Gastroesophageal sphincter (tissue), 4 donors: ENCODE data around the gene PNPLA7. TPM values are rescaled to one million over a fixed set of nuclear protein-coding genes. Genes with fewer than 3 reads are reported as not detected.

Experiments used
- ATAC-seq: fragments of 150-250 bp; one replicate; pipeline ENCODE4 v1.9.1; 2016; ENCODE audit warnings: mild to moderate bottlenecking, moderate library complexity
- H3K27ac ChIP-seq, 4 donors: fragments of 200-600 bp; sonication (generic) in 3 of 4; 1 replicate in 3 of 4; 2 replicates in 1 of 4; pipeline ENCODE4 v1.5.1; 2016 to 2019
- H3K27me3 ChIP-seq: fragments of 200-600 bp; sonication (generic); one replicate; pipeline ENCODE4 v1.5.1; 2019
- H3K36me3 ChIP-seq, 2 donors: fragments of 200-600 bp; sonication (generic); one replicate each; pipeline ENCODE4 v1.5.1; 2019; ENCODE audit warnings: control low read depth in 1 of 2
- H3K4me1 ChIP-seq, 3 donors: fragments of 200-600 bp; sonication (generic); 1 replicate in 2 of 3; 2 replicates in 1 of 3; pipeline ENCODE4 v1.5.1; 2016 to 2019; ENCODE audit warnings: control low read depth in 2 of 3
- H3K4me3 ChIP-seq, 2 donors: fragments of 200-600 bp; sonication (generic); one replicate each; pipeline ENCODE4 v1.5.1; 2019; ENCODE audit warnings: mild to moderate bottlenecking in 1 of 2, moderate library complexity in 1 of 2
- H3K9me3 ChIP-seq, 3 donors: fragments of 200-600 bp; sonication (generic); one replicate each; pipeline ENCODE4 v1.5.1; 2017 to 2019; ENCODE audit warnings: control low read depth in 2 of 3
- CTCF ChIP-seq, 4 experiments: fragments of 200-600 bp in 2 of 4; fragments of 450-650 bp in 2 of 4; sonication (generic) in 1 of 4; IDR thresholded peaks; one replicate each; pipeline ENCODE4 v1.5.1; 2017 to 2019; ENCODE audit warnings: antibody characterized with exemption in 4 of 4, mild to moderate bottlenecking in 2 of 4, moderate library complexity in 2 of 4
- EP300 ChIP-seq: sonication (generic); formaldehyde crosslinking; IDR thresholded peaks from one replicate; pipeline ENCODE4 v1.6.1; 2017; ENCODE audit warnings: antibody characterized with exemption, mild to moderate bottlenecking
- POLR2A ChIP-seq, 2 donors: fragments of 450-650 bp; IDR thresholded peaks; one replicate each; pipeline ENCODE4 v1.6.1; 2017; ENCODE audit warnings: antibody characterized with exemption in 2 of 2, mild to moderate bottlenecking in 2 of 2, moderate library complexity in 1 of 2
- POLR2AphosphoS5 ChIP-seq: sonication (generic); formaldehyde crosslinking; IDR thresholded peaks from one replicate; pipeline ENCODE4 v1.6.1; 2017; ENCODE audit warnings: antibody characterized with exemption
- WGBS, 2 donors: methylation state at CpG; one replicate each; pipeline ENCODE4 v1.1.5; 2018; ENCODE audit warnings: low coverage in 1 of 2; 5-methylcytosine and 5-hydroxymethylcytosine counted together
- total RNA-seq, 4 donors: library from RNA; depleted of rRNA; stranded (reverse); fragments of >200 nt; gene quantifications; one replicate each; pipeline ENCODE4 v1.1.0, GENCODE V29; 2016

The PNPLA7 gene
- total RNA-seq, 4 donors from 2014 or later, result 2.0 to 11.2 (median 6.6) TPM

GRCh38 chr9:137449931-137450538 is 100.2 kb downstream of the PNPLA7 start:
- Histone ChIP-seq H3K4me1 (peaks cover 0 to 32% (median 6%) of the 10 kb centered on the region in 3 donors), H3K4me3 (no peak overlapping the region), H3K27me3 (peaks cover 13% of the 10 kb centered on the region), H3K36me3 (peaks cover 0 to 33% of the 10 kb centered on the region in 2 donors), H3K9me3 (no peaks in the 10 kb centered on the region), H3K27ac (no peak overlapping the region)
- ATAC-seq, result no peak
- TF ChIP-seq POLR2AphosphoS5 (no peak), POLR2A (IDR thresholded peaks at IDR 0.05) (no peak), EP300 (no peak), CTCF (IDR thresholded peaks at IDR 0.05) (no peak)
- WGBS, 2 donors, result 86 to 100% methylated on average over 1 to 10 of the region's 18 CpGs

GRCh38 chr9:137449081-137449844 is 100.9 kb downstream of the PNPLA7 start:
- H3K9me3 ChIP-seq, result no peaks in the 10 kb centered on the region
- ATAC-seq, result no peak
- H3K36me3 ChIP-seq, result peaks cover 0 to 32% of the 10 kb centered on the region in 2 donors
- 90 to 100% methylated on average over 1 to 2 of the region's 36 CpGs for WGBS, 2 donors
- H3K4me1 ChIP-seq, result peaks cover 0 to 26% (median 2%) of the 10 kb centered on the region in 3 donors
- H3K27ac ChIP-seq, result no peak overlapping the region
- no peak overlapping the region for H3K4me3 ChIP-seq
- H3K27me3 ChIP-seq, result peaks cover 20% of the 10 kb centered on the region
- TF ChIP-seq POLR2AphosphoS5, result no peak
- TF ChIP-seq POLR2A (IDR thresholded peaks at IDR 0.05), result no peak

- Histone ChIP-seq H3K27me3 (peaks cover 27% of the 10 kb centered on the region), H3K27ac (no peak overlapping the region), H3K4me1 (peaks cover 0 to 20% (median 0%) of the 10 kb centered on the region in 3 donors), H3K9me3 (no peaks in the 10 kb centered on the region), H3K36me3 (peaks cover 0 to 32% of the 10 kb centered on the region in 2 donors), H3K4me3 (no peak overlapping the region)
- no peak for ATAC-seq
- TF ChIP-seq POLR2A (IDR thresholded peaks at IDR 0.05) (no peak), EP300 (no peak), POLR2AphosphoS5 (no peak), CTCF (IDR thresholded peaks at IDR 0.05) (no peak)
- 73% methylated on average over 6 of the region's 16 CpGs; no CpG with 5 or more reads in 1 of the 2 donors for WGBS, 2 donors
Observed at GRCh38 chr9:137448602-137448962, 101.6 kb downstream of the PNPLA7 start.

- H3K27ac ChIP-seq, result no peak overlapping the region
- no peak for ATAC-seq
- 63 to 80% methylated on average over 1 to 2 of the region's 27 CpGs for WGBS, 2 donors
- no peaks in the 10 kb centered on the region for H3K9me3 ChIP-seq
- H3K36me3 ChIP-seq, result peaks cover 0 to 28% of the 10 kb centered on the region in 2 donors
- peaks cover 0 to 14% (median 0%) of the 10 kb centered on the region in 3 donors for H3K4me1 ChIP-seq
- no peak overlapping the region for H3K4me3 ChIP-seq
- no peak for TF ChIP-seq EP300
- no peak for TF ChIP-seq POLR2A (IDR thresholded peaks at IDR 0.05)
- TF ChIP-seq CTCF (IDR thresholded peaks at IDR 0.05), result no peak
- no peak for TF ChIP-seq POLR2AphosphoS5
- H3K27me3 ChIP-seq, result peaks cover 29% of the 10 kb centered on the region
Observed at GRCh38 chr9:137447722-137448601, 102.2 kb downstream of the PNPLA7 start.

GRCh38 chr9:137446851-137447471 is 103.2 kb downstream of the PNPLA7 start:
- H3K4me1 ChIP-seq, result peaks cover 0 to 13% (median 0%) of the 10 kb centered on the region in 3 donors
- ATAC-seq, result no peak
- no peak overlapping the region for H3K27ac ChIP-seq
- H3K9me3 ChIP-seq, result no peaks in the 10 kb centered on the region
- TF ChIP-seq EP300 (no peak), CTCF (IDR thresholded peaks at IDR 0.05) (no peak), POLR2A (IDR thresholded peaks at IDR 0.05) (no peak), POLR2AphosphoS5 (no peak)
- H3K27me3 ChIP-seq, result peaks cover 37% of the 10 kb centered on the region
- no peak overlapping the region for H3K4me3 ChIP-seq
- 53% methylated on average over 4 to 5 of the region's 21 CpGs for WGBS, 2 donors
- peaks cover 0 to 20% of the 10 kb centered on the region in 2 donors for H3K36me3 ChIP-seq
